HG02885 (cell line): ENCODE data around the gene KRT26.
"Not testable (repeated sequence)": the region's sequence is repeated elsewhere in the genome, so short reads cannot be mapped to it uniquely, and the experiment has no call there.

Source experiments
- ATAC-seq: cut with Tn5 transposase; IDR thresholded peaks from one replicate; pipeline ENCODE4 v1.9.1; 2021; ENCODE audit warnings: mild to moderate bottlenecking; ENCODE audit not compliant: unreplicated experiment, poor library complexity

KRT26 gene

GRCh38 chr17:40796846-40797245, 24.8 kb upstream of the KRT26 start:
- ATAC-seq, result no peak

- ATAC-seq, result no peak
Measured at GRCh38 chr17:40795019-40795667, 23.1 kb upstream of the KRT26 start.

GRCh38 chr17:40794466-40794865, 22.5 kb upstream of the KRT26 start:
- ATAC-seq, result no peak

- ATAC-seq, result no peak
Measured at GRCh38 chr17:40793832-40794231, 21.8 kb upstream of the KRT26 start.

- no peak for ATAC-seq
Measured at GRCh38 chr17:40791787-40792436, 19.9 kb upstream of the KRT26 start.

GRCh38 chr17:40791111-40791510, 19.1 kb upstream of the KRT26 start:
- ATAC-seq, result no peak

- no peak for ATAC-seq
Measured at GRCh38 chr17:40782450-40782849, 10.4 kb upstream of the KRT26 start, which contains the start of gene KRT27. KRT27 (minus strand) TSS chr17:40782550; CDS start chr17:40782493, 57 bp downstream.

GRCh38 chr17:40779181-40779909, 7.3 kb upstream of the KRT26 start:
- ATAC-seq, result no peak

- ATAC-seq, result no peak
Measured at GRCh38 chr17:40778461-40778860, 6.5 kb upstream of the KRT26 start.

- no peak for ATAC-seq
Measured at GRCh38 chr17:40777971-40778370, 6.0 kb upstream of the KRT26 start.

GRCh38 chr17:40777459-40777858, 5.5 kb upstream of the KRT26 start:
- no peak for ATAC-seq

GRCh38 chr17:40775945-40776344, 3.9 kb upstream of the KRT26 start:
- ATAC-seq, result no peak

- ATAC-seq, result no peak
Measured at GRCh38 chr17:40765657-40766056, 6.3 kb downstream of the KRT26 start.

- ATAC-seq, result no peak
Measured at GRCh38 chr17:40763752-40764151, 8.2 kb downstream of the KRT26 start.

GRCh38 chr17:40760105-40761016, 11.6 kb downstream of the KRT26 start:
- ATAC-seq, result no peak

- ATAC-seq, result no peak
Measured at GRCh38 chr17:40755231-40755630, 16.8 kb downstream of the KRT26 start, which contains the start of gene KRT25. KRT25 (minus strand) TSS chr17:40755331; CDS start chr17:40755271, 60 bp downstream.

- ATAC-seq, result no peak
Measured at GRCh38 chr17:40753804-40754203, 18.2 kb downstream of the KRT26 start.

GRCh38 chr17:40751065-40751464, 20.9 kb downstream of the KRT26 start:
- ATAC-seq, result no peak

GRCh38 chr17:40750391-40750790, 21.6 kb downstream of the KRT26 start:
- no peak for ATAC-seq

GRCh38 chr17:40748666-40749065, 23.3 kb downstream of the KRT26 start:
- not testable (repeated sequence) for ATAC-seq
